Psoas muscle (tissue), 8 donors: ENCODE results near the gene DNAJC1. TPM values are rescaled to one million over a fixed set of nuclear protein-coding genes. Genes with fewer than 3 reads are reported as not detected.

Source experiments
- ATAC-seq, 4 donors: fragments of 200-7000 bp; cut with Tn5 transposase; one replicate each; pipeline ENCODE4 v1.9.1; 2020; ENCODE audit warnings: moderate library complexity in 3 of 4, mild to moderate bottlenecking in 2 of 4
- DNase-seq, 2 donors: peaks; one replicate each; pipeline ENCODE4 v3.0.0-alpha.2; 2020
- H3K27ac ChIP-seq: fragments of 200-600 bp; one replicate; pipeline ENCODE4 v1.8.0; 2022
- H3K27me3 ChIP-seq, 3 donors: fragments of 200-600 bp in 1 of 3; one replicate each; pipeline versions ENCODE4 v1.6.1 to v1.8.0; 2013 to 2022; ENCODE audit warnings: low read length in 2 of 3, mild to moderate bottlenecking in 2 of 3, moderate library complexity in 1 of 3; ENCODE audit not compliant: insufficient read depth in 3 of 3
- H3K36me3 ChIP-seq, 2 donors: fragments of 200-600 bp in 1 of 2; one replicate each; pipeline versions ENCODE4 v1.6.1 to v1.8.0; 2013 to 2022; ENCODE audit warnings: low read depth in 1 of 2, mild to moderate bottlenecking in 1 of 2, moderate library complexity in 1 of 2; ENCODE audit not compliant: insufficient read depth in 1 of 2
- H3K4me1 ChIP-seq: fragments of 200-600 bp; one replicate; pipeline ENCODE4 v1.8.0; 2022
- H3K4me3 ChIP-seq: fragments of 200-600 bp; one replicate; pipeline ENCODE4 v1.8.0; 2022; ENCODE audit warnings: mild to moderate bottlenecking
- H3K9me3 ChIP-seq: fragments of 200-600 bp; one replicate; pipeline ENCODE4 v1.8.0; 2022
- WGBS, 3 donors: extraction: QIAGEN DNeasy Blood & Tissue Kit; methylation state at CpG; one replicate each; pipeline versions ENCODE4 v1.1.6 to v1.1.7; 2013; 5-methylcytosine and 5-hydroxymethylcytosine counted together
- intact Hi-C, 2 donors: fragments of 100-400 bp; cut with DNase I; formaldehyde crosslinking; loops; one replicate each; pipeline versions ENCODE4 v1.11.0 to v1.14.2; 2022
- polyA plus RNA-seq, 3 donors: library from polyadenylated mRNA; stranded (reverse); fragments of 200-250 nt; gene quantifications; one replicate each; pipeline ENCODE4 v1.2.3, GENCODE V29; 2013
- total RNA-seq, 4 donors: library from RNA; stranded (reverse); fragmentation: NEBNext Ultra II Directional in 2 of 4; extraction: Animal tissue kit (Norgen Biotek cat#: 25700) in 2 of 4; gene quantifications; one replicate each; pipeline versions ENCODE4 v1.2.1 to v1.2.4, GENCODE V29; 2021 to 2023
- TF ChIP-seq, protein P1 (sequence below): fragments of 200-600 bp; IDR thresholded peaks from one replicate; pipeline ENCODE4 v1.8.0; 2022; ENCODE audit warnings: antibody characterized with exemption
- donor health status: healthy with polysubstance abuse.
- donor health status: DM: no; HTN: no; CAD: no; lungs with moderate emphysema.
- donor health status: Bipolar disorder and iron deficiency.
- donor health status: healthy.
- donor health status: DM: yes; HTN: yes; CAD: no.
- donor health status: DM: no; HTN: no; CAD: no.
- donor health status: DM: no; HTN: no; CAD: no.
- donor health status: DM: yes; HTN: yes; CAD: no.

DNAJC1 gene
- total and polyA plus RNA-seq, 7 donors: 6.7 to 21.5 (median 13.2) TPM

DNA sequence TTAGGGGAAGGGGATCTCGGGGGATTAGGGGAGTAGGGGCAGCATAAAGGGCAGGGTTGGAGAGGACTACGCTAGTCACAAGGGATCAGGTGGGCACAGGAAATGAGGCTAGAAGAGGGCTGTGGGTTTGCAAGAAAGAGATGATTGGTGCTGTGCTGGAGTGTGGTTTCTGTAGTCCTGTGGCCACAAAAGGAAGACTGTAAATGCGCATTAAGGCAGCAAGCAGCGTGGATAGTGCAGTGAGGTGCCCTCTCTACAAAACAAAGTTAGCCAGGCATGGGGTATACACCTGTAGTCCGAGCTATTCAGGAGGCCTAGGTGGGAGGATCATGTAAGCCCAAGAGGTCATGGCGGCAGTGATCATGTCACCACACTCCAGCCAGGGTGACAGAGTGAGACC lies 257.4 kb downstream of the DNAJC1 start:
- H3K4me1 ChIP-seq: no peaks in the 10 kb centered on the region
- no peaks in the 10 kb centered on the region for H3K9me3 ChIP-seq
- H3K27me3 ChIP-seq: no peaks in the 10 kb centered on the region
- TF ChIP-seq, protein P1, sequence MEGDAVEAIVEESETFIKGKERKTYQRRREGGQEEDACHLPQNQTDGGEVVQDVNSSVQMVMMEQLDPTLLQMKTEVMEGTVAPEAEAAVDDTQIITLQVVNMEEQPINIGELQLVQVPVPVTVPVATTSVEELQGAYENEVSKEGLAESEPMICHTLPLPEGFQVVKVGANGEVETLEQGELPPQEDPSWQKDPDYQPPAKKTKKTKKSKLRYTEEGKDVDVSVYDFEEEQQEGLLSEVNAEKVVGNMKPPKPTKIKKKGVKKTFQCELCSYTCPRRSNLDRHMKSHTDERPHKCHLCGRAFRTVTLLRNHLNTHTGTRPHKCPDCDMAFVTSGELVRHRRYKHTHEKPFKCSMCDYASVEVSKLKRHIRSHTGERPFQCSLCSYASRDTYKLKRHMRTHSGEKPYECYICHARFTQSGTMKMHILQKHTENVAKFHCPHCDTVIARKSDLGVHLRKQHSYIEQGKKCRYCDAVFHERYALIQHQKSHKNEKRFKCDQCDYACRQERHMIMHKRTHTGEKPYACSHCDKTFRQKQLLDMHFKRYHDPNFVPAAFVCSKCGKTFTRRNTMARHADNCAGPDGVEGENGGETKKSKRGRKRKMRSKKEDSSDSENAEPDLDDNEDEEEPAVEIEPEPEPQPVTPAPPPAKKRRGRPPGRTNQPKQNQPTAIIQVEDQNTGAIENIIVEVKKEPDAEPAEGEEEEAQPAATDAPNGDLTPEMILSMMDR: no peak
- intact Hi-C loops: no loop called here
- H3K36me3 ChIP-seq: peaks cover 3 to 42% of the 10 kb centered on the region in 2 donors
- no peak for DNase-seq
- 92 to 98% (median 96%) methylated on average over 6 of the region's 6 CpGs for WGBS, 3 donors
- no peak for ATAC-seq
- H3K4me3 ChIP-seq: no peak overlapping the region
- no peak overlapping the region for H3K27ac ChIP-seq

DNA sequence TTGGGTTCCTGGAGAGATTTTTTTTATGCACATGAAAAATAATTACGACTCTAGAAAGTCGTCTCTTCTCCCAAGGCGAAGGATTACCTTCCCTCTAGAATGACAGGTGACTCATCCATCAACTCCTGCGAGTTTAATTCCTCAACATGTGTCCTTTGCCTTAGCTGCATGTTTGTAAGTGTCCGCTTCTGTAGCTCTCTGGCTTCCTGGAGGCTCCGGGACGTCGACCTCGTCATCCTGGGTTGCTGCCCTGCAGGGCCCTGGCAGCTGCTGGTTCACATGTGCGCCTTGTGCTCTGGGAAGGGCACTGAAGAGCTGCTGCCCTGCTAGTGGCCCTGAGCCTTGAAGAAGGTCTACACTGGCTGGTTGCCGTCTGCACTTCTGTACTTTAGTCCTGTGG lies 259.3 kb downstream of the DNAJC1 start:
- 74 to 79% (median 76%) methylated on average over 11 of the region's 11 CpGs for WGBS, 3 donors
- no peak for DNase-seq
- peaks cover 5 to 61% of the 10 kb centered on the region in 2 donors for H3K36me3 ChIP-seq

DNA sequence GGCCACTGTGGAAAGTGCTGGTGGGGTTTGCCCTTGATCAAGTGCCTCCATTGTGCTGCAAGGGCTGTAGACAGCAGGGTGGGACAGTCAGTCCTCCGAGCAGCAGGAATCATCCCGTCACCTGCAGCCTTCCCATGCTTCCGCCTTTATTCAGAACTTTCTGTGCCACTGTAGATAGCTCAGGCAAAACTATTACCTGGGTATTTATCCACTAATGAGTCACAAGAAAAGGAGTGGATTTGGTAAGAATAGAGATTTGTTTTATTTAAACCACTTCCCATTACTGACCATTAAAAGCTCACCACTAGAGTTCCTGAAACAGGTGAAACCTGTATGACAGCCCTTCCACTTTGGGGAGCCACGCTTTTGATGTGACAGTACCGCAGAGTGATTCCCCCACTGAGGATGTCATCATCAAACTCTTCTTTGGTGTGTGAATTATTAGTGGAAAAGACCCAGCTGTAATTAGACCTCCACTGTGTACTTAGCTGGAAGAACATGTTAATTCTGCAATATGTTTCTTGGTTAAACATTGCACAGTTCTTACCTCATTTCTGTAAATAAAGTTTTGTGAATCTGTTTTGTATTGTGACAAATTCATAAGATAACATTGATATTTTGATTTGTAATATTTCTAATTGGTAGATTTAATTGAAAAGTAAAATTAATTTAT lies 260.7 kb downstream of the DNAJC1 start:
- H3K36me3 ChIP-seq: peaks cover 12 to 75% of the 10 kb centered on the region in 2 donors
- TF ChIP-seq, protein P1: no peak
- intact Hi-C loops: no loop called here
- ATAC-seq (no peak), DNase-seq (no peak)
- no peaks in the 10 kb centered on the region for H3K4me1 ChIP-seq
- no peak overlapping the region for H3K27ac ChIP-seq
- WGBS, 3 donors: 96 to 99% (median 98%) methylated on average over 5 of the region's 5 CpGs
- no peaks in the 10 kb centered on the region for H3K9me3 ChIP-seq
- no peaks in the 10 kb centered on the region for H3K27me3 ChIP-seq
- no peak overlapping the region for H3K4me3 ChIP-seq

More for the DNA sequence above, 259.3 kb downstream of the DNAJC1 start:
- intact Hi-C loops: no loop called here
- Histone ChIP-seq H3K27ac (no peak overlapping the region), H3K27me3 (no peaks in the 10 kb centered on the region), H3K9me3 (no peaks in the 10 kb centered on the region), H3K4me3 (no peak overlapping the region), H3K4me1 (no peaks in the 10 kb centered on the region)
- TF ChIP-seq, protein P1: no peak
- peak; percentile 36 to 70 (median 58) for ATAC-seq

DNA sequence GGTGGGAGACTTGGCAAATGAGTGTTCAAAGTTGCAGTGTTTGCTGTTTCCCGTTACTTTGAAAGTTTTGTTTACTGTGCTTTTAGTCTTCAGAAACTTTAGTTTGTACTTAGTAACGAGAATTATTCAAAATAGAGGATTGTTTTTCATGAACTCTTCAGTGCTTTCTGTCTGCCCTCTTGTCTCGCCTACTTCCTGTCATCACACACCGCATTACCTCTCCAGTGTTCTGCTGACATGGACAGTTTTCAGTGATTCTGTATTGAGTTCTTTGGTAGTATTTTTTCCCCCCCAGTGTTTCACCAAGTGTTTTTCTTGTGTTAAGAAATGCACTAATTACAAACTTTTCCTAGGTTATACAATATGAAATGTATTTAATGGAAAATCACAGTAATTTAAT lies 262.5 kb downstream of the DNAJC1 start:
- 87 to 96% (median 89%) methylated on average over 4 of the region's 4 CpGs for WGBS, 3 donors

More for the DNA sequence above, 262.5 kb downstream of the DNAJC1 start:
- no peak overlapping the region for H3K27ac ChIP-seq
- no peak overlapping the region for H3K4me3 ChIP-seq
- no peaks in the 10 kb centered on the region for H3K9me3 ChIP-seq
- DNase-seq (no peak), ATAC-seq (no peak)
- H3K27me3 ChIP-seq: no peaks in the 10 kb centered on the region
- intact Hi-C loops: no loop called here
- H3K36me3 ChIP-seq: peaks cover 12 to 85% of the 10 kb centered on the region in 2 donors
- H3K4me1 ChIP-seq: no peaks in the 10 kb centered on the region
- TF ChIP-seq, protein P1: no peak
